Limb (tissue), 2 donors: ENCODE data around the gene SLC39A2.

Source experiments
- DNase-seq, 2 donors: peaks; one replicate each; pipeline ENCODE4 v3.0.0-alpha.2; 2016; ENCODE audit errors: extremely low spot score in 2 of 2

The SLC39A2 gene

GRCh38 chr14:21043974-21044618 lies 45.0 kb downstream of the SLC39A2 start:
- no peak for DNase-seq

GRCh38 chr14:21047378-21047781 lies 48.3 kb downstream of the SLC39A2 start:
- DNase-seq, result no peak

GRCh38 chr14:21048638-21049037 lies 49.5 kb downstream of the SLC39A2 start:
- DNase-seq, result no peak

GRCh38 chr14:21049271-21049673 lies 50.2 kb downstream of the SLC39A2 start:
- DNase-seq, result no peak

- DNase-seq, result no peak
These were observed 51.5 kb downstream of the SLC39A2 start for GRCh38 chr14:21050597-21050996.
